Measurements from ENCODE around the gene NRP2.

DNA sequence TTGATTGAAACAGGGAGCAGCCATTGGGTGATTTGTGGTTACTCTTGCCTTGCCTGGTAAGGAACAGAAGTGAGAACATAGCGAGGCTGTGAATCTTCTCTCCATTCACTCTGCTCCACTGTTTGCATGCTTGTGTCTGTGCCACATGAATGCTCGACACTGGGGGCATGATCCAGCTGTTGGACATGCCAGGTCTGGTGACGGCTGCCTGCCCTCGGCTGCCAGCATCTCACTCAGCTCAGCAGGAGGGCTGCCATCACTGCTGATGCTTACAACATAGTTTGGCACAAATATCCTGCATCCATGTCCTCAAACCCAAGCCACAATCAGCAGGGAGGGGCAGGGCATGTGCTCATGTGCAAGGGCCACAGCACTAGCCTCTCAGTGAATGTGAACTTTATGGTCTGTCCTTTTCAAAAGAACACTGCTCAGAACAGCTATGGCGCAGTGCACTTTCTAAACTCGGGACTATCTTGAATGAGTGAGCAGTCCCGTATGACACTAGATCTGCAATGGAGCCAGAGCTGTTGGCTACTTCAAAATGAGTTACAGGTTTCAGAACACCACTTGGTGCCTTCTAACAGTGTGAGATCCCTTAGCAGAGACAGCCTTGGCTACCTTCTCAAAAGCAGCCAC is 126.3 kb downstream of the NRP2 start:
- TF ChIP-seq EZH2 (IDR thresholded peaks at IDR 0.05; ENCODE audit: borderline replicate concordance, low read length): no peak
- TF ChIP-seq, protein P1, sequence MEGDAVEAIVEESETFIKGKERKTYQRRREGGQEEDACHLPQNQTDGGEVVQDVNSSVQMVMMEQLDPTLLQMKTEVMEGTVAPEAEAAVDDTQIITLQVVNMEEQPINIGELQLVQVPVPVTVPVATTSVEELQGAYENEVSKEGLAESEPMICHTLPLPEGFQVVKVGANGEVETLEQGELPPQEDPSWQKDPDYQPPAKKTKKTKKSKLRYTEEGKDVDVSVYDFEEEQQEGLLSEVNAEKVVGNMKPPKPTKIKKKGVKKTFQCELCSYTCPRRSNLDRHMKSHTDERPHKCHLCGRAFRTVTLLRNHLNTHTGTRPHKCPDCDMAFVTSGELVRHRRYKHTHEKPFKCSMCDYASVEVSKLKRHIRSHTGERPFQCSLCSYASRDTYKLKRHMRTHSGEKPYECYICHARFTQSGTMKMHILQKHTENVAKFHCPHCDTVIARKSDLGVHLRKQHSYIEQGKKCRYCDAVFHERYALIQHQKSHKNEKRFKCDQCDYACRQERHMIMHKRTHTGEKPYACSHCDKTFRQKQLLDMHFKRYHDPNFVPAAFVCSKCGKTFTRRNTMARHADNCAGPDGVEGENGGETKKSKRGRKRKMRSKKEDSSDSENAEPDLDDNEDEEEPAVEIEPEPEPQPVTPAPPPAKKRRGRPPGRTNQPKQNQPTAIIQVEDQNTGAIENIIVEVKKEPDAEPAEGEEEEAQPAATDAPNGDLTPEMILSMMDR (conservative IDR thresholded peaks at IDR 0.05 in 1 of 2, IDR thresholded peaks at IDR 0.05 in 1 of 2; ENCODE audit: extremely low read depth in 1 of 2, insufficient read depth in 1 of 2, low read depth in 1 of 2, low read length in 2 of 2): no peak

Measured in mammary epithelial cell (primary cell).